HG03135 (cell line): ENCODE results near the gene LY6G6F.
A peak's percentile ranks its signal among the peaks of the same experiment; 100 is the strongest.

Experiments used
- ATAC-seq: cut with Tn5 transposase; IDR thresholded peaks from one replicate; pipeline ENCODE4 v1.9.1; 2021; ENCODE audit warnings: mild to moderate bottlenecking, moderate library complexity; ENCODE audit not compliant: unreplicated experiment

The LY6G6F gene

GRCh38 chr6:31737991-31738979, 31.6 kb downstream of the LY6G6F start:
- ATAC-seq, result no peak

GRCh38 chr6:31739639-31740396, 33.2 kb downstream of the LY6G6F start, which contains the start of gene MSH5:
TSS of gene MSH5 (plus strand) at chr6:31740005. CDS start at chr6:31740467, 462 bp downstream.
- peak; percentile 69 for ATAC-seq

- no peak for ATAC-seq
Observed at GRCh38 chr6:31740397-31741223, 33.9 kb downstream of the LY6G6F start.

- ATAC-seq, result no peak
Observed at GRCh38 chr6:31741815-31742214, 35.1 kb downstream of the LY6G6F start.

- ATAC-seq, result no peak
Observed at GRCh38 chr6:31742894-31743293, 36.2 kb downstream of the LY6G6F start.

GRCh38 chr6:31744422-31744821, 37.8 kb downstream of the LY6G6F start:
- ATAC-seq, result no peak

GRCh38 chr6:31749301-31750036, 42.8 kb downstream of the LY6G6F start:
- ATAC-seq, result no peak

- ATAC-seq, result no peak
Observed at GRCh38 chr6:31750411-31751022, 43.9 kb downstream of the LY6G6F start.

GRCh38 chr6:31752739-31753319, 46.2 kb downstream of the LY6G6F start:
- ATAC-seq, result no peak

GRCh38 chr6:31758281-31758680, 51.6 kb downstream of the LY6G6F start:
- no peak for ATAC-seq
